Dedifferentiated amniotic fluid mesenchymal stem cell (primary cell): Measurements from ENCODE around the gene SDHA.
"Not testable (repeated sequence)": the region's sequence is repeated elsewhere in the genome, so short reads cannot be mapped to it uniquely, and the experiment has no call there.

Experiments
- DNase-seq: peaks from one replicate; pipeline ENCODE4 v3.0.0-alpha.2; 2016; ENCODE audit errors: extremely low spot score

Gene SDHA

GRCh38 chr5:186091-187041 lies 31.8 kb upstream of the SDHA start:
- no peak for DNase-seq

DNA sequence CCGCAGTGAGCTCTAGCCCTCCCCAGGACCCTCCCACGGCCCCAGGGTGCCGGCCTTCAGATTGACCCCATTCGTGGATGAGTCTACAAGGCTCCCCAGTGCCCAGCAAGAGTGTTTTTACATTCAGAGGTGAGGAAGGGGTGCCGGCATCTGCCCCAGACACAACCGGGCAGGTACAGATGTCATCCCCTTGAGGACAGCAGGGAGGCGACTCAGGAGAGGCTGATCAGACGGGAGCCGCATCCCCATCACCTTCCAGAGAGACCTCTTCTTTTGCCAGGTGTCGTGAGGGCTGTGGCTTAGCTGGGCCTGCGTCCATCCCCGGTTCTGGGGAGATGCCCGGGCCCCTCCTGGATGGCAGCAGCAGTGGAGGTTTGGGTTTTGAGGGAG lies 31.1 kb upstream of the SDHA start:
- no peak for DNase-seq

GRCh38 chr5:187617-188451 lies 30.3 kb upstream of the SDHA start:
- no peak for DNase-seq

DNA sequence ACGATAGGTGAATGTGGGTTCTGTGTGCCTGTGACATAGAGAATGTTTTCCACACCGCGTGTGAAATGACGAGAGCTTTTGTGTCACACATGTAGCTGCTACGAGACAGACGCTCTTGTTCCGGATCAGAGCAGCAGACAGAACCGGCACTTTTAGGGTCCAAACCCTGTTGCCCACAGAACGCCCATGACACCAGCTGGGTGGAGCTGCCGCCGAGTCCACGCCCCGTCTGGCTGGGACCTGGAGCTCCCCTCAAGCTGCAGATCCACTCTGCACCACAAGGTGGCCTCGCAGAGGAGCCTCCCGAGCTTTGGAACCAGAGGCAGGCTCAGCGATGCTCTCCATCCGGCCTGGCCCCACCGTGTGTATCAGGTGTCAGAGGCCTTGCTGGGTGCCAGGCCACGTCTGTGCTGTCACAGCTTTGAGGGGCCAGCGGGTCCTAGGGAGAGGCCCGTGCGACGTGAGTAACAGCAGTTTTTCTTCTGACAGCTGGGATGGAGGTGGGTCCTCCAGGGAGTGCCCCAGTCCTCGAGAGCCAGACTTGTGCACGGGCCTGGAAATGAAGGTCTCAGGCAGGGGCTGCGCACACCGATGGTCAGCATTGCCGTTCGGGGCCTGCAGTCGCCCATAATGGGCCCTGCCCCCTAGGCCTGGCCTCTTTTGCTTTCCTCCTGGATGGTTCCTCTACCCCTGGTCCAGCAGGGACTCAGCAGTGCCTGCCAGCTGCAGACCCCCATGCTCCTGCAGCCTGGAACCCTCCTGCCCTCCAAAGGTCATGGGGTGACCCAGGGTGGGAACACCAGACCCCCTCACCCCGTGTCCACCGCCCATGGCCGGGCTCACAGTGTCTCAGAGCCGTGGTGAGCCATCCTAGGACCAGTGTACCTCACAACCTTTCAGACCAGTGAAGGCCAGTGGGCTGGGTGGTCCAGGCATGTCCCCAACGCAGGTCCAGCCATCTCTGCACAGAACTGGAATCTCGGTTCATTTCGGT lies 29.3 kb upstream of the SDHA start:
- DNase-seq, result peak; percentile 80

GRCh38 chr5:189486-189885 lies 28.6 kb upstream of the SDHA start:
- no peak for DNase-seq

GRCh38 chr5:189976-190365 lies 28.1 kb upstream of the SDHA start:
- no peak for DNase-seq

DNA sequence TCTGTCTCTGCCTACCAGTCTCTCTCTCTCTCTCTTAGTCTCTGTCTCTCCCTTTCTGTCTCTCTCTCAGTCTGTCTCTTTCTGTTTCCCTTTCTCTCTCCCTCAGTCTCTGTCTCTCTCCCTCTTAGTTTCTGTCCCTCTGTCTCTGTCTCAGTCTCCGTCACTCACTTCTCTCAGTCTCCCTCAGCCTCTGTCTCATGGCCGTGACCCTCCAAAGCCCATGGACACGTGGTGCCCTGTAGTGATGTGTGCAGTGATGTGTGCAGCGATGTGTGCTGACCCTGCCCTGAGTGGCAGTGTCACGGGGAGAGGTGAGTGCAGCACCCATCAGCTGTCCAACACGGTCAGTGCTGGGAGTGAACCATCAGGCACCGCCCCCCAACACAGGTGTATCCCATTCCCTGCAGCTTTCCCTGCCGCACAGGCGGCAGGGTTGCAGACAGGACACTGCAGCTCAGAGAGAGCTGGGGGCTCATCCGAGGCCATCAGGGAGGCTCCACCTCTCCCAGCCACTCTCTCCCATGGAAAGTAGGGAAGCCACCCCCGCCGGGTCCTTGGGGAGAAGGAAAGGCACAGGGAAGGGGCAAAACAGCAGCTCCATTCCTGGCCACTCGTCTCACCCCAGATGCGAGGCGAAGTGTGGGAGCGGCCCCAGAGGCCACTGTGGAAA lies 27.6 kb upstream of the SDHA start:
- DNase-seq, result no peak

DNA sequence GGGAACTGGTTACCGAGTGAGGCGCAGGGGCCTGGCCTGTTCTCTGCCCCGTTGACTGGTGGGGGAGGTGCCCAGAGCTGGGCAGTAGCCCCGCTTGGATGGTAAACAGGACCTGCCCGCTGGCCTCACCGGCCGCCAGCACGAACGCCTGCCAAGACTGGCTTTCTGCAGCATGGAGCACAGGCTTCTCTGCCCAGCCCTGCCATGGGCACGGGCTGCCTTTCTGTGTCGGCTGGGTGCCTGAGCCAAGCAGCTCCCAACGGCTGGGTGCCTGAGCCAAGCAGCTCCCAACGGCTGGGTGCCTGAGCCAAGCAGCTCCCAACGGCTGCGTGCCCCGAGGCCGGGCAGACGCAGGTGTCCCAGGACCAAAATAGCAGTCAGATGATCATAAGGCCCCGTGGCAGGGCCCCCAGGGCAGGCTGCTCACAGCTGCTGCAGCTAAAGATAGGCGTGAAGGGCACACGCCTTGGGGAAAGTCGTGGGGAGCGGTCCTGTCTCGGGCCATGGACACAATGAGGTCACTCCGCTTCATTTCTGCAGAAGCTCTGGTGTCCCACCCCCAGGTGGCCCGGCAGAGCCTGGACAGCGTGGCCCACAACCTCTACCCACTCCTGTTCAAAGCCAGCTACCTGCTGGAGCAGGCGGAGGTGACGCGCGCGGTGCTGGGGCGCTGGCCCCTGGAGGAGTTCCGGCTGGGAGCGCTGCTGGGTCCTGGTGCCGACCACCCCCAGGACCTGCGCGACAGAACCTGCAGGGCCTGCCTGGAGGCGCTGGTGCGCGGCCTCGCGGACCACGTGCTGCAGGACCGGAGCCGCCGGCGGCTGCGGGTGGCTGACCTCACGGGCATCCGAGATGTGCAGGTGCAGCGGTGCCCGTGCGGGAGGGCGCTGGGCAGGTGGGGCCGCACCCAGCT lies 26.8 kb upstream of the SDHA start, which contains the start of gene LRRC14B:
Gene LRRC14B (plus strand): TSS at position 460 of the 913 bp plus-strand sequence. CDS start 44 bp downstream, at position 504.
- DNase-seq, result no peak

DNA sequence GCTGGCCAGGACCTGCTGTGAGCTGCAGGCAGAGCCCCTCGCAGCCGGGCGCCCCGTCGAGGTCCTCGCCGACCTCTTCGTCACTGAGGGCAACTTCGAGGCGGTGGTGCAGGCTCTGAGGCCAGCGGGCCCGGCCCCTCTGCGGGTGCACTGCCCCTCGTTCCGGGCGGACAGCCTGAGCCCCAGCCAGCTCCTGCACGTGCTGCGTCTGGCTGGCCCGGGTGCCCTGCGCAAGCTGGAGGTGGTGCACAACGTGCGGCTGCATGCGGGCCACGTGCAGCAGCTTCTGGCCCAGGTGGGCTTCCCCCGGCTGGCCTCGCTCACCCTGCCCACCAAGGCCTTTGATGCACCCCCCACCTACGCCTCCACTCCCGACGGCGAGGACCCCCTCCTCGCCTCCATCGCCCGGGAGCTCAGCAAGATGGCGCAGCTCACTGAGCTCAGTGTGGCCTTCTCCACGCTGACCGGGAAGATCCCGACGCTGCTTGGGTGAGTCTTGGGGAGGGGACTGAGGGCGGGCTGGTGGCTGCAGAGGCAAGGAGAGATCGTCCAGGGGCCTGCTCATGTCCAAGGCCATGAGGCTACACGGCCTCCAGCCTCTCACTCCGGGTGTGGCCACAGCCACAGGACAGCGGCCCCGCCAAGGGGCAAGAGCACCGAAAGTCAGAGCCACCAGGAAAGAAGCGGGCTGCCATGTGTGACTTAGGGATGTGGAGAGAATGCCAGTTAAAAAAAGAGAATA lies 26.0 kb upstream of the SDHA start:
- no peak for DNase-seq

GRCh38 chr5:192691-192969 lies 25.5 kb upstream of the SDHA start:
- DNase-seq, result no peak

- no peak for DNase-seq
Measured at GRCh38 chr5:192970-193831, 24.9 kb upstream of the SDHA start.

DNA sequence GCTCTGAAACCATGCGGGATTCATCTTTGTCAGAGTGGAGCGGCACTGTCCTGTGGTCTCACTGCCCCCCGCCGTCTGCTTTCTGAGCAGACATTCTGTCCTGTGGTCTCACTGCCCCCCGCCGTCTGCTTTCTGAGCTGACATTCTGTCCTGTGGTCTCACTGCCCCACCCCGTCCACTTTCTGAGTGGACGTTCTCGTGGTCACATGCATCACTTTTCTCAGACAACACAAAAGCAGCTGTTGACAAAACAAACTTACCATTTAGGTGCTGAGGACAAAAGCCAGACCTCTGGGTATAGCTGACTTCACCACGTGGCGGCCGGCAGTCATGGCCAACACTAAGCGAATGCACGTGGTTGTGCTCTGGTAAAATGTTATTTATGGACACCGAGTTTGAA lies 24.0 kb upstream of the SDHA start:
- DNase-seq, result no peak

DNA sequence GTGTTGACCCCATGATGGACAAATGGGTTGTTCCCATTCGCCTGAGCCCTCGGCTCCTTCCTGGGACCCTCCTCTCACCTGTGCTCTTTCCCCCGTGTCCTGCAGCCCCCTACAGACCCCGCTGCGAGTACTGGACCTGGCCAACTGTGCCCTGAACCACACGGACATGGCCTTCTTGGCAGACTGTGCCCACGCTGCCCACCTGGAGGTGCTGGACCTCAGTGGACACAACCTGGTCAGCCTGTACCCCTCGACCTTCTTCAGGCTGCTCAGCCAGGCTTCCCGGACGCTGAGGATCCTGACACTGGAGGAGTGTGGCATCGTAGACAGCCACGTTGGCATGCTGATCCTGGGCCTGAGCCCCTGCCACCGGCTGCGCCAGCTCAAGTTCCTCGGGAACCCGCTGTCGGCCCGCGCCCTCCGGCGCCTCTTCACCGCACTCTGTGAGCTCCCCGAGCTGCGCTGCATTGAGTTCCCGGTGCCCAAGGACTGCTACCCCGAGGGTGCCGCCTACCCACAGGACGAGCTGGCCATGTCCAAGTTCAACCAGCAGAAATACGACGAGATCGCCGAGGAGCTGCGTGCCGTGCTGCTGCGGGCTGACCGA lies 23.4 kb upstream of the SDHA start:
- no peak for DNase-seq

DNA sequence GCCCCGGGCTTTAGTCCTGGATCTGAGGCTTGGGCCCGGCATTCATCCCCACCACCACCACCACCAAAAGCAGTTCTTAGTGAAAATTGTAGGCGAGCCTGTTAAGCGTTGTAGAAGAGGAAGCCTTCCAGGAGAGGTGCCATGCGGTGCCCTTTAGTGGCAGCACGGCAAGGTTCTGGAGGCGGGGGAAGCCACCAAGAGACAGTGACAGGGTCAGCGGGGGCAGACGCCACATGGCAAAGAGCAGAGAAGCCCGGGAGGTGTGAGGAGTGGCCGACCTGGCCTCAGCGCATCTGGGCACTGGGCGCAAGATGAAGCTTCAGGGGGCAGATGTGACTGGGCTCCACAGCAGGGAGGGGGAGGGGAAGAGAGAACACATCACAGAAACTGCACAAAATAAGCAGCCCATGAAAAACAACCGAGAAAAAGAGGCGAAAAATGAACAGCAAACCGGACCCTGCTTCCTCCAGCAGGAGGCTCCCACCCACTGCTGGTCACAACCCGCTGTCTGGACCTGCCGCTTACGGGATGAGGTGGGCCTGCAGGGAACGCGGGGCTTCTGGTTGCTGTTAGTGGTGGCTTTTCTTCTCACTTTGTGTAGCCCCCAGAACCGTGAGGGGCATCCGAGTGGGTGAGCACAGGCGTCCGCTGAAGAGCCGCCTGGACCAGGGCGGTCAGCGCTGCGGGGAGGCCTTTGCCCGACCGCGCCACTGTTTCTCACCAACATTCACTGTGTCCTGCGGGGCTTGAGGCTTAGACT lies 22.5 kb upstream of the SDHA start:
- DNase-seq, result no peak

- DNase-seq, result no peak
Measured at GRCh38 chr5:196350-196749, 21.8 kb upstream of the SDHA start.

- not testable (repeated sequence) for DNase-seq
Measured at GRCh38 chr5:197031-197430, 21.1 kb upstream of the SDHA start.

- DNase-seq, result no peak
Measured at GRCh38 chr5:197892-198489, 20.1 kb upstream of the SDHA start.
